H9 (cell line): ENCODE results near the gene HSPA9. TPM values are rescaled to one million over a fixed set of nuclear protein-coding genes. Genes with fewer than 3 reads are reported as not detected.

Experiments
- DNase-seq: peaks from one replicate; pipeline ENCODE4 v3.0.0-alpha.2; 2017
- H2AFZ ChIP-seq: one replicate; pipeline ENCODE4 v1.6.1; 2013; ENCODE audit warnings: mild to moderate bottlenecking, low read length, control low read depth, moderate library complexity
- H2AK5ac ChIP-seq: 2 replicates; pipeline ENCODE4 v1.6.1; 2013; ENCODE audit warnings: low read length, control low read depth, mixed read lengths; ENCODE audit not compliant: insufficient read length
- H2BK120ac ChIP-seq: one replicate; pipeline ENCODE4 v1.6.1; 2013; ENCODE audit warnings: low read depth, mild to moderate bottlenecking, low read length, control low read depth, inconsistent platforms; ENCODE audit not compliant: poor library complexity, severe bottlenecking
- H2BK12ac ChIP-seq: 2 replicates; pipeline ENCODE4 v1.6.1; 2013; ENCODE audit warnings: low read length, control low read depth, mixed read lengths, low read depth; ENCODE audit not compliant: insufficient read length
- H2BK15ac ChIP-seq: 2 replicates; pipeline ENCODE4 v1.6.1; 2013; ENCODE audit warnings: low read depth, low read length, control low read depth
- H2BK20ac ChIP-seq: one replicate; pipeline ENCODE4 v1.6.1; 2013; ENCODE audit warnings: low read depth, mild to moderate bottlenecking, low read length, control low read depth, inconsistent platforms; ENCODE audit not compliant: poor library complexity, severe bottlenecking
- H2BK5ac ChIP-seq: 2 replicates; pipeline ENCODE4 v1.6.1; 2013; ENCODE audit warnings: low read length, control low read depth, mixed read lengths; ENCODE audit not compliant: insufficient read length
- H3K14ac ChIP-seq: 2 replicates; pipeline ENCODE4 v1.6.1; 2013; ENCODE audit warnings: low read length, control low read depth; ENCODE audit not compliant: insufficient read depth
- H3K18ac ChIP-seq: 2 replicates; pipeline ENCODE4 v1.6.1; 2013; ENCODE audit warnings: low read depth, mild to moderate bottlenecking, mixed read lengths, low read length, control low read depth; ENCODE audit not compliant: insufficient read length
- H3K23ac ChIP-seq: 2 replicates; pipeline ENCODE4 v1.6.1; 2013; ENCODE audit warnings: low read length, control low read depth, mixed read lengths, low read depth; ENCODE audit not compliant: insufficient read length
- H3K23me2 ChIP-seq: 2 replicates; pipeline ENCODE4 v1.6.1; 2013; ENCODE audit warnings: low read depth, mild to moderate bottlenecking, mixed read lengths, low read length, control low read depth; ENCODE audit not compliant: insufficient read length, poor library complexity, severe bottlenecking
- H3K27ac ChIP-seq: 2 replicates; pipeline ENCODE4 v1.5.1; 2013; ENCODE audit warnings: low read length, control low read depth, mixed read lengths, low read depth; ENCODE audit not compliant: insufficient read length
- H3K27me3 ChIP-seq: 2 replicates; pipeline ENCODE4 v1.6.1; 2013; ENCODE audit warnings: low read length, control low read depth, inconsistent platforms; ENCODE audit not compliant: insufficient read depth
- H3K4ac ChIP-seq: 2 replicates; pipeline ENCODE4 v1.6.1; 2013; ENCODE audit warnings: low read depth, mild to moderate bottlenecking, control low read depth, inconsistent platforms, low read length, moderate library complexity
- H3K4me1 ChIP-seq: 2 replicates; pipeline ENCODE4 v1.6.1; 2013; ENCODE audit warnings: low read length, control low read depth, inconsistent platforms; ENCODE audit not compliant: insufficient read depth
- H3K4me2 ChIP-seq: 2 replicates; pipeline ENCODE4 v1.6.1; 2013; ENCODE audit warnings: low read length, control low read depth, mixed read lengths; ENCODE audit not compliant: insufficient read length, insufficient read depth
- H3K56ac ChIP-seq: 2 replicates; pipeline ENCODE4 v1.6.1; 2013; ENCODE audit warnings: low read depth, mild to moderate bottlenecking, mixed read lengths, low read length, control low read depth; ENCODE audit not compliant: insufficient read length
- H3K79me1 ChIP-seq: 2 replicates; pipeline ENCODE4 v1.6.1; 2013; ENCODE audit warnings: low read depth, mild to moderate bottlenecking, moderate library complexity, low read length, control low read depth, inconsistent platforms; ENCODE audit not compliant: insufficient read depth, poor library complexity, severe bottlenecking
- H3K79me2 ChIP-seq: 2 replicates; pipeline ENCODE4 v1.6.1; 2013; ENCODE audit warnings: low read length, control low read depth, inconsistent platforms; ENCODE audit not compliant: insufficient read depth
- H3K9ac ChIP-seq: 2 replicates; pipeline ENCODE4 v1.6.1; 2013; ENCODE audit warnings: low read length, control low read depth, mixed read lengths; ENCODE audit not compliant: insufficient read length; ENCODE audit errors: extremely low read depth
- H3K9me3 ChIP-seq: one replicate; pipeline ENCODE4 v1.6.1; 2013; ENCODE audit warnings: low read depth, low read length, inconsistent platforms; ENCODE audit not compliant: control insufficient read depth
- H3T11ph ChIP-seq: one replicate; pipeline ENCODE4 v1.6.1; 2013; ENCODE audit warnings: mild to moderate bottlenecking, low read length, control low read depth, inconsistent platforms
- H4K20me1 ChIP-seq: one replicate; pipeline ENCODE4 v1.6.1; 2013; ENCODE audit not compliant: control insufficient read depth, insufficient read length, insufficient read depth
- H4K5ac ChIP-seq: 2 replicates; pipeline ENCODE4 v1.6.1; 2013; ENCODE audit warnings: low read depth, mild to moderate bottlenecking, mixed read lengths, low read length, control low read depth; ENCODE audit not compliant: insufficient read length
- H4K8ac ChIP-seq: replicated peaks from 2 replicates; pipeline ENCODE4 v1.6.1; 2013; ENCODE audit warnings: low read length, control low read depth, mixed read lengths, low read depth; ENCODE audit not compliant: insufficient read length
- H4K91ac ChIP-seq: 2 replicates; pipeline ENCODE4 v1.6.1; 2013; ENCODE audit warnings: low read depth, mild to moderate bottlenecking, moderate library complexity, mixed read lengths, low read length, control low read depth; ENCODE audit not compliant: insufficient read length
- H3K27ac Mint-ChIP-seq, 3 experiments: 2 replicates in 2 of 3; 3 replicates in 1 of 3; pipeline ENCODE4 v1.8.0; 2020 to 2021; ENCODE audit warnings: mixed read lengths in 3 of 3, mild to moderate bottlenecking in 1 of 3, moderate library complexity in 1 of 3
- H3K27me3 Mint-ChIP-seq: 2 replicates; pipeline ENCODE4 v1.8.0; 2021; ENCODE audit warnings: low read depth, mild to moderate bottlenecking, moderate library complexity, mixed read lengths
- H3K36me3 Mint-ChIP-seq, 3 experiments: 2 replicates in 2 of 3; 3 replicates in 1 of 3; pipeline ENCODE4 v1.8.0; 2020 to 2021; ENCODE audit warnings: low read depth in 3 of 3, mixed read lengths in 3 of 3; ENCODE audit not compliant: insufficient read depth in 1 of 3
- H3K4me1 Mint-ChIP-seq, 2 experiments: 2 replicates each; pipeline ENCODE4 v1.8.0; 2020; ENCODE audit warnings: mixed read lengths in 2 of 2
- H3K4me3 Mint-ChIP-seq, 2 experiments: 2 replicates in 1 of 2; 3 replicates in 1 of 2; pipeline ENCODE4 v1.8.0; 2020 to 2021; ENCODE audit warnings: mild to moderate bottlenecking in 2 of 2, mixed read lengths in 2 of 2, moderate library complexity in 1 of 2
- H3K9me3 Mint-ChIP-seq, 2 experiments: 2 replicates in 1 of 2; 3 replicates in 1 of 2; pipeline ENCODE4 v1.8.0; 2020; ENCODE audit warnings: mild to moderate bottlenecking in 2 of 2, mixed read lengths in 2 of 2, moderate library complexity in 1 of 2
- WGBS: extraction: QIAGEN DNeasy Blood & Tissue Kit; methylation state at CpG from one replicate; pipeline ENCODE4 v1.1.7; 2013; ENCODE audit warnings: missing lambda C conversion rate, low lambda C conversion rate, mixed read lengths; ENCODE audit not compliant: insufficient read length; ENCODE audit errors: extremely low coverage; 5-methylcytosine and 5-hydroxymethylcytosine counted together
- total RNA-seq: library from RNA; stranded (reverse); gene quantifications from 2 replicates; pipeline ENCODE4 v1.2.1, GENCODE V29; 2021
- TF ChIP-seq, protein P1 (sequence below): fragments of 200-600 bp; sonication (generic); conservative IDR thresholded peaks from 3 replicates; pipeline ENCODE4 v1.8.0; 2021; ENCODE audit warnings: antibody characterized with exemption, mild to moderate bottlenecking

HSPA9 gene
- total RNA-seq, 1 experiment from 2014 or later, result 397 TPM

DNA sequence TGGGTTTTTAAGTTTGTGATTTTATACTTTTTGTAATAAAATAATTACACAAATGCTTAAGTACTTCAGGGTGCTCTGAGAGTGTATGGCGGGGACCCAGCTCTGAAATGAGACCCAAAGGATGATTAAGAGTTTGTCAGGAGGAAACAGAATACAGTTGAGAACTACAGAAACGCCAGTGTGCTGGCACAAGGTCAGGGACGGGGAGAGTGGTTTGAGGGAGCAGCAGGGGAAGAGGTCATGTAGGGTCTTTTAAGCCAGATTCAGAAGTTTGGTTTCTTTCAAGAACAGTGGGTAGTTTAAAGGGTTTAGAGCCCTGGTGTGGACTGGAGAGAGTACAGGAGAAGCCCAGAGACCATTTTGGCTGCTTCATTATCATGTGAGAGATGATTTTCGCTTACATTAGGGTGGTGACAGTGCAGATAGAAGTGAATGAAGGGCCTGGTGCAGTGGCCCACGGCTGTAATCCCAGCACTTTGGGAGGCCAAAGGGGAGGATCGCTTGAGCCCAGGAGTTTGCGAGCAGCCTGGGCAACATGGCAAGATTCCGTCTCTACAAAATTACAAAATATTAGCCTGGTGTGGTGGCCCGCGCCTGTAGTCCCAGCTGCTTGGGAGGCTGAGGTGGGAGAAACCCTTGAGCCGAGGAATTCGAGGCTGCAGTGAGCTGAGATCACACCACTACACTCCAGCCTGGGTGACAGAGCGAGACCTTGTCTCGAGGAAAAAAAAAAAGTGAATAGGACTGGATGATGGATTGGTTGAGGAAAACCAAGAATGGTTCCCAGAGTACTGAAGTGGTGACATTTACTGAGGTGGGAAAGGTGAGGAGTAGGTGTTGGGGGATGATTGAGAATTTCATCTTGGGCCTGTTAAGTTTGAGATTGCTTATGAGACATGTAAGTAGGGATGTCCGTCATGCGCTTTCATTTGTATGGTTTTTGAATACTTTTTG, 30.7 kb downstream of the HSPA9 start:
- H2BK120ac ChIP-seq, result no peak overlapping the region
- no peak overlapping the region for H3K18ac ChIP-seq
- H2BK5ac ChIP-seq, result no peak overlapping the region
- peaks cover 11% of the 10 kb centered on the region for H3K23me2 ChIP-seq
- no peaks in the 10 kb centered on the region for H3K9me3 ChIP-seq
- H3K4ac ChIP-seq, result no peak overlapping the region
- WGBS, result no CpG with 5 or more reads among the region's 16 CpGs
- no peak overlapping the region for H3K14ac ChIP-seq
- H4K20me1 ChIP-seq, result no peaks in the 10 kb centered on the region
- no peak overlapping the region for H3K56ac ChIP-seq
- H4K5ac ChIP-seq, result no peak overlapping the region
- H2AFZ ChIP-seq, result no peak overlapping the region
- peak overlapping the region; percentile 81 for H3K4me2 ChIP-seq
- no peak overlapping the region for H2BK12ac ChIP-seq
- no peak for DNase-seq
- no peak overlapping the region for H3K27ac ChIP-seq
- Mint-ChIP-seq H3K4me1 (peaks cover 30 to 34% of the 10 kb centered on the region in 2 experiments), H3K36me3 (peaks cover 17 to 36% (median 31%) of the 10 kb centered on the region in 3 experiments), H3K27ac (peak overlapping the region; percentile 85 to 99 (median 99); a peak in 6 of 7 replicates), H3K27me3 (no peaks in the 10 kb centered on the region; the same call in 1 of the 2 replicates), H3K4me3 (peak overlapping the region; percentile 96 to 97), H3K9me3 (no peaks in the 10 kb centered on the region)
- no peak overlapping the region for H3T11ph ChIP-seq
- H3K23ac ChIP-seq, result no peak overlapping the region
- H4K8ac ChIP-seq, result no peak overlapping the region
- H3K9ac ChIP-seq, result peak overlapping the region; percentile 92
- H3K79me2 ChIP-seq, result peaks cover 58% of the 10 kb centered on the region
- no peaks in the 10 kb centered on the region for H3K4me1 ChIP-seq
- H4K91ac ChIP-seq, result no peak overlapping the region
- no peak overlapping the region for H2BK15ac ChIP-seq
- no peak overlapping the region for H2AK5ac ChIP-seq
- TF ChIP-seq, protein P1, sequence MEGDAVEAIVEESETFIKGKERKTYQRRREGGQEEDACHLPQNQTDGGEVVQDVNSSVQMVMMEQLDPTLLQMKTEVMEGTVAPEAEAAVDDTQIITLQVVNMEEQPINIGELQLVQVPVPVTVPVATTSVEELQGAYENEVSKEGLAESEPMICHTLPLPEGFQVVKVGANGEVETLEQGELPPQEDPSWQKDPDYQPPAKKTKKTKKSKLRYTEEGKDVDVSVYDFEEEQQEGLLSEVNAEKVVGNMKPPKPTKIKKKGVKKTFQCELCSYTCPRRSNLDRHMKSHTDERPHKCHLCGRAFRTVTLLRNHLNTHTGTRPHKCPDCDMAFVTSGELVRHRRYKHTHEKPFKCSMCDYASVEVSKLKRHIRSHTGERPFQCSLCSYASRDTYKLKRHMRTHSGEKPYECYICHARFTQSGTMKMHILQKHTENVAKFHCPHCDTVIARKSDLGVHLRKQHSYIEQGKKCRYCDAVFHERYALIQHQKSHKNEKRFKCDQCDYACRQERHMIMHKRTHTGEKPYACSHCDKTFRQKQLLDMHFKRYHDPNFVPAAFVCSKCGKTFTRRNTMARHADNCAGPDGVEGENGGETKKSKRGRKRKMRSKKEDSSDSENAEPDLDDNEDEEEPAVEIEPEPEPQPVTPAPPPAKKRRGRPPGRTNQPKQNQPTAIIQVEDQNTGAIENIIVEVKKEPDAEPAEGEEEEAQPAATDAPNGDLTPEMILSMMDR, result no peak
- H3K27me3 ChIP-seq, result no peaks in the 10 kb centered on the region
- H3K79me1 ChIP-seq, result peaks cover 3% of the 10 kb centered on the region
- H2BK20ac ChIP-seq, result no peak overlapping the region
